HEK293 (cell line): ENCODE measurements around the gene SH3GLB2.

Experiments
- CTCF ChIA-PET: fragments of 350-600 bp; formaldehyde crosslinking; extraction: SDS; loops from one replicate; lab custom pipeline; 2021; ENCODE audit warnings: antibody characterized with exemption; lab: Yijun Ruan, JAX
- POLR2A ChIA-PET: fragments of 300-600 bp; formaldehyde crosslinking; extraction: SDS; loops from one replicate; lab custom pipeline; 2020; ENCODE audit warnings: antibody characterized with exemption, inconsistent platforms; lab: Yijun Ruan, JAX
- H3K27ac ChIP-seq: fragments of 200-500 bp; sonication (Bioruptor generic); 2 replicates; pipeline ENCODE4 v1.5.1; 2014; ENCODE audit warnings: low read depth, low read length, control low read depth, inconsistent platforms; ENCODE audit errors: extremely low read depth
- H3K36me3 ChIP-seq, 2 experiments: fragments of 200-500 bp in 1 of 2; sonication (Bioruptor generic) in 1 of 2; 1 replicate in 1 of 2; 2 replicates in 1 of 2; pipeline ENCODE4 v1.5.1; 2014 to 2017; ENCODE audit warnings: inconsistent platforms in 2 of 2, low read length in 2 of 2; ENCODE audit not compliant: control insufficient read depth in 2 of 2, insufficient read depth in 1 of 2
- H3K4me1 ChIP-seq: fragments of 200-500 bp; sonication (Bioruptor generic); 2 replicates; pipeline ENCODE4 v1.5.1; 2014; ENCODE audit warnings: mild to moderate bottlenecking, low read length, inconsistent platforms; ENCODE audit not compliant: control insufficient read depth, insufficient read depth
- H3K4me3 ChIP-seq: 2 replicates; pipeline ENCODE4 v1.5.1; 2011; ENCODE audit warnings: low read depth, mild to moderate bottlenecking, control low read depth, low read length, moderate library complexity
- H3K9me3 ChIP-seq: fragments of 200-500 bp; sonication (Bioruptor generic); 2 replicates; pipeline ENCODE4 v1.5.1; 2014; ENCODE audit warnings: low read depth, low read length, inconsistent platforms; ENCODE audit not compliant: control insufficient read depth, insufficient read depth
- ELK4 ChIP-seq: IDR thresholded peaks from 2 replicates; pipeline ENCODE4 v1.6.1; 2011; ENCODE audit warnings: mild to moderate bottlenecking, low read depth, low read length, borderline replicate concordance
- KLF16 ChIP-seq: fragments of 450-650 bp; formaldehyde crosslinking; IDR thresholded peaks from 2 replicates; pipeline ENCODE4 v1.5.1; 2017; ENCODE audit warnings: missing biosample characterization, missing genetic modification characterization
- OVOL3 ChIP-seq: fragments of 450-650 bp; formaldehyde crosslinking; IDR thresholded peaks from 2 replicates; pipeline ENCODE4 v1.5.1; 2016; ENCODE audit warnings: missing biosample characterization, missing genetic modification characterization
- PATZ1 ChIP-seq: fragments of 450-650 bp; formaldehyde crosslinking; IDR thresholded peaks from 2 replicates; pipeline ENCODE4 v1.5.1; 2016; ENCODE audit warnings: missing biosample characterization, missing genetic modification characterization
- PRDM10 ChIP-seq: fragments of 450-650 bp; formaldehyde crosslinking; IDR thresholded peaks from 2 replicates; pipeline ENCODE4 v1.5.1; 2016; ENCODE audit warnings: missing biosample characterization, missing genetic modification characterization
- SP2 ChIP-seq: fragments of 450-650 bp; formaldehyde crosslinking; IDR thresholded peaks from 2 replicates; pipeline ENCODE4 v1.5.1; 2016; ENCODE audit warnings: missing biosample characterization, missing genetic modification characterization
- SP3 ChIP-seq: fragments of 450-650 bp; formaldehyde crosslinking; IDR thresholded peaks from 2 replicates; pipeline ENCODE4 v1.5.1; 2016; ENCODE audit warnings: missing biosample characterization, missing genetic modification characterization
- SP7 ChIP-seq: fragments of 450-650 bp; formaldehyde crosslinking; IDR thresholded peaks from 2 replicates; pipeline ENCODE4 v1.5.1; 2016; ENCODE audit warnings: missing biosample characterization, missing genetic modification characterization
- ZNF18 ChIP-seq: fragments of 450-650 bp; formaldehyde crosslinking; IDR thresholded peaks from 2 replicates; pipeline ENCODE4 v1.5.1; 2016; ENCODE audit warnings: missing biosample characterization, missing genetic modification characterization
- ZNF214 ChIP-seq: fragments of 450-650 bp; formaldehyde crosslinking; IDR thresholded peaks from 2 replicates; pipeline ENCODE4 v1.5.1; 2017; ENCODE audit warnings: missing biosample characterization, mild to moderate bottlenecking, missing genetic modification characterization, borderline replicate concordance
- ZNF274 ChIP-seq, 2 experiments: fragments of 200-500 bp in 1 of 2; fragments of 450-650 bp in 1 of 2; sonication (Bioruptor generic) in 1 of 2; formaldehyde crosslinking in 1 of 2; IDR thresholded peaks; 2 replicates each; pipeline versions ENCODE4 v1.5.1 to v1.6.1; 2014 to 2016; ENCODE audit warnings: borderline replicate concordance in 1 of 2, inconsistent platforms in 1 of 2, low read length in 1 of 2, missing biosample characterization in 1 of 2, missing genetic modification characterization in 1 of 2
- ZNF416 ChIP-seq: fragments of 450-650 bp; formaldehyde crosslinking; IDR thresholded peaks from 2 replicates; pipeline ENCODE4 v1.5.1; 2016; ENCODE audit warnings: missing biosample characterization, missing genetic modification characterization
- ZNF433 ChIP-seq: fragments of 450-650 bp; formaldehyde crosslinking; IDR thresholded peaks from 2 replicates; pipeline ENCODE4 v1.5.1; 2016; ENCODE audit warnings: missing biosample characterization, missing genetic modification characterization, low read depth
- ZNF449 ChIP-seq: fragments of 450-650 bp; formaldehyde crosslinking; IDR thresholded peaks from 2 replicates; pipeline ENCODE4 v1.5.1; 2017; ENCODE audit warnings: missing biosample characterization, mild to moderate bottlenecking, missing genetic modification characterization, moderate library complexity
- ZNF600 ChIP-seq: fragments of 450-650 bp; formaldehyde crosslinking; IDR thresholded peaks from 2 replicates; pipeline ENCODE4 v1.5.1; 2016; ENCODE audit warnings: missing biosample characterization, missing genetic modification characterization
- ZNF624 ChIP-seq: fragments of 450-650 bp; formaldehyde crosslinking; IDR thresholded peaks from 2 replicates; pipeline ENCODE4 v1.5.1; 2017; ENCODE audit warnings: missing biosample characterization, missing genetic modification characterization
- ZNF776 ChIP-seq: fragments of 450-650 bp; formaldehyde crosslinking; IDR thresholded peaks from 2 replicates; pipeline ENCODE4 v1.5.0; 2017; ENCODE audit warnings: missing biosample characterization, missing genetic modification characterization, borderline replicate concordance
- ZNF777 ChIP-seq: fragments of 450-650 bp; formaldehyde crosslinking; IDR thresholded peaks from 2 replicates; pipeline ENCODE4 v1.5.1; 2017; ENCODE audit warnings: missing biosample characterization, missing genetic modification characterization, borderline replicate concordance
- ZNF785 ChIP-seq: fragments of 450-650 bp; formaldehyde crosslinking; IDR thresholded peaks from 2 replicates; pipeline ENCODE4 v1.5.1; 2016; ENCODE audit warnings: missing biosample characterization, missing genetic modification characterization
- ZSCAN18 ChIP-seq: fragments of 450-650 bp; formaldehyde crosslinking; IDR thresholded peaks from 2 replicates; pipeline ENCODE4 v1.5.1; 2016; ENCODE audit warnings: missing biosample characterization, missing genetic modification characterization
- ZSCAN23 ChIP-seq: fragments of 450-650 bp; formaldehyde crosslinking; IDR thresholded peaks from 2 replicates; pipeline ENCODE4 v1.5.1; 2016; ENCODE audit warnings: missing biosample characterization, missing genetic modification characterization

SH3GLB2 gene

GRCh38 chr9:129028192-129028966, at the start of gene SH3GLB2 (continued):
- TF ChIP-seq ZNF785 (tag by site-specific recombination) (no peak), KLF16 (tag by site-specific recombination) (0 out of 2 replicates have a peak, but pooled peaks have one; percentile 37), ZNF777 (tag by site-specific recombination) (no peak), ZNF624 (tag by site-specific recombination) (no peak), ELK4 (no peak), OVOL3 (tag by site-specific recombination) (no peak), ZNF416 (tag by site-specific recombination) (no peak), ZNF449 (tag by site-specific recombination) (peak; percentile 35; the same call in 1 of the 2 replicates), SP2 (tag by site-specific recombination) (peak; percentile 75), SP7 (peak; percentile 32; the same call in 1 of the 2 replicates), PATZ1 (tag by site-specific recombination) (peak; percentile 87), ZNF600 (tag by site-specific recombination) (no peak), ZSCAN23 (no peak), ZNF776 (tag by site-specific recombination) (no peak), SP3 (tag by site-specific recombination) (peak; percentile 71), ZNF274 (IDR thresholded peaks at IDR 0.05; ENCODE audit: low read length) (no peak), ZNF274 (tag by site-specific recombination; IDR thresholded peaks at IDR 0.05; ENCODE audit: borderline replicate concordance) (no peak), ZNF18 (tag by site-specific recombination) (no peak), ZSCAN18 (tag by site-specific recombination) (no peak)

GRCh38 chr9:129077236-129077635, 49.1 kb upstream of the SH3GLB2 start:
- H3K9me3 ChIP-seq: no peaks in the 10 kb centered on the region
- H3K4me3 ChIP-seq: no peak overlapping the region
- H3K27ac ChIP-seq: no peak overlapping the region
- H3K36me3 ChIP-seq: no peaks in the 10 kb centered on the region
- POLR2A ChIA-PET: interaction anchor here (0.6 kb wide), 1 partner anchor 49 kb away, joined by 3 read pairs; the partner anchor contains the start of gene SH3GLB2
- TF ChIP-seq ZNF433 (no peak), PRDM10 (tag by site-specific recombination) (0 out of 2 replicates have a peak, but pooled peaks have one; percentile 12), ZNF214 (no peak)
- TF ChIP-seq, all 188 proteins: peak for 1
- 0 out of 2 replicates have a peak, but pooled peaks cover 2% of the 10 kb centered on the region for H3K4me1 ChIP-seq
- CTCF ChIA-PET: interaction anchor here (1.3 kb wide), 1 partner anchor 26 kb away, joined by 4 read pairs; no protein-coding TSS in a partner anchor
